ENCODE data around the gene FETUB.

Gene FETUB

GRCh38 chr3:186639778-186640472, at the start of gene FETUB:
FETUB (plus strand) TSS chr3:186640399; CDS start chr3:186640461, 62 bp downstream.
- ATAC-seq, result no peak

GRCh38 chr3:186590580-186591295, 49.5 kb upstream of the FETUB start:
- no peak for ATAC-seq

- no peak for ATAC-seq
Observed at GRCh38 chr3:186592682-186593081, 47.5 kb upstream of the FETUB start.

GRCh38 chr3:186593862-186594261, 46.3 kb upstream of the FETUB start:
- ATAC-seq, result no peak

GRCh38 chr3:186594591-186595113, 45.5 kb upstream of the FETUB start:
- no peak for ATAC-seq

GRCh38 chr3:186596568-186597287, 43.5 kb upstream of the FETUB start:
- no peak for ATAC-seq

- ATAC-seq, result no peak
Observed at GRCh38 chr3:186598108-186598784, 42.0 kb upstream of the FETUB start.

- ATAC-seq, result no peak
Observed at GRCh38 chr3:186598794-186599141, 41.4 kb upstream of the FETUB start.

- no peak for ATAC-seq
Observed at GRCh38 chr3:186599142-186599784, 40.9 kb upstream of the FETUB start.

- no peak for ATAC-seq
Observed at GRCh38 chr3:186599785-186600166, 40.4 kb upstream of the FETUB start.

GRCh38 chr3:186600896-186601295, 39.3 kb upstream of the FETUB start:
- ATAC-seq, result no peak

GRCh38 chr3:186603159-186603558, 37.0 kb upstream of the FETUB start:
- ATAC-seq, result no peak

GRCh38 chr3:186605078-186605477, 35.1 kb upstream of the FETUB start:
- no peak for ATAC-seq

- ATAC-seq, result no peak
Observed at GRCh38 chr3:186605561-186606545, 34.3 kb upstream of the FETUB start.

GRCh38 chr3:186608624-186609215, 31.5 kb upstream of the FETUB start:
- no peak for ATAC-seq

GRCh38 chr3:186609247-186609868, 30.8 kb upstream of the FETUB start:
- no peak for ATAC-seq

GRCh38 chr3:186612065-186612464, 28.1 kb upstream of the FETUB start:
- ATAC-seq, result no peak

- no peak for ATAC-seq
Observed at GRCh38 chr3:186612721-186613636, 27.2 kb upstream of the FETUB start, which contains the start of gene AHSG. AHSG (plus strand) TSS chr3:186613060; CDS start chr3:186613142, 82 bp downstream.
